Erythroblast (primary cell): ENCODE measurements around the gene CTNND2.

Experiments
- GATA1 ChIP-seq: IDR thresholded peaks from 2 replicates; pipeline ENCODE4 v1.6.1; 2011; ENCODE audit warnings: low read depth, mild to moderate bottlenecking, control low read depth, low read length, moderate library complexity
- POLR2A ChIP-seq: IDR thresholded peaks from 2 replicates; pipeline ENCODE4 v1.6.1; 2011; ENCODE audit warnings: mild to moderate bottlenecking, low read length

DNA sequence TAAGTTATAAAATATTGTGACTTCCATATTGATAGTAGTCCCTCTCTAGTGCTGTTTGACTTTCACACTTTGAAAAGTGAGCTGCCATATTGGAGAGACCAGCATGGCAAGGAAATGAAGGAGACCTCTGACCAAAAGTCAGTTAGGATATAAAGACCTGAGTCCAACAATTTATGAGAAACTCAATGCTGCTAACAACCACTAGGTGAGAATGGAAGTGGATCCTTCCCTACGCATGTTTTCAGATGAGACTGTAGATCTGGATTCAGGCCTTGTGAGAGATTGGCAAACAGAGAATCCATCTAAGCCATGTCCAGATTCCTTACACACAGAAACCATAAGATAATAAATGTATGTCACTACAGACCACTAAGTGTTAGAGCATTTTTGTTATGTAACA is 81.6 kb downstream of the CTNND2 start:
- TF ChIP-seq POLR2A (no peak), GATA1 (no peak)
